Trophoblast cell (in vitro differentiated cells and primary cell): ENCODE results near the gene TSEN15.

Experiments
- DNase-seq, 2 donors: peaks; one replicate each; pipeline ENCODE4 v3.0.0-alpha.2; 2016
- H2AFZ ChIP-seq: 2 replicates; pipeline ENCODE4 v1.6.1; 2013; ENCODE audit warnings: low read length, moderate library complexity, mild to moderate bottlenecking; ENCODE audit not compliant: insufficient read depth, poor library complexity
- H2AK5ac ChIP-seq: 2 replicates; pipeline ENCODE4 v1.6.1; 2013; ENCODE audit warnings: mild to moderate bottlenecking, low read length
- H2BK120ac ChIP-seq: 2 replicates; pipeline ENCODE4 v1.6.1; 2013; ENCODE audit warnings: low read length, mild to moderate bottlenecking, moderate library complexity; ENCODE audit not compliant: insufficient read depth, poor library complexity
- H2BK12ac ChIP-seq: 2 replicates; pipeline ENCODE4 v1.6.1; 2013; ENCODE audit warnings: mild to moderate bottlenecking, low read length, moderate library complexity
- H2BK5ac ChIP-seq: 2 replicates; pipeline ENCODE4 v1.6.1; 2013; ENCODE audit warnings: low read length, low read depth, moderate library complexity, mild to moderate bottlenecking; ENCODE audit not compliant: poor library complexity
- H3K14ac ChIP-seq: 2 replicates; pipeline ENCODE4 v1.6.1; 2013; ENCODE audit warnings: mild to moderate bottlenecking, low read length
- H3K18ac ChIP-seq: 2 replicates; pipeline ENCODE4 v1.6.1; 2013; ENCODE audit warnings: mild to moderate bottlenecking, low read length
- H3K23ac ChIP-seq: 2 replicates; pipeline ENCODE4 v1.6.1; 2013; ENCODE audit warnings: low read length
- H3K27ac ChIP-seq: 2 replicates; pipeline ENCODE4 v1.5.1; 2013; ENCODE audit warnings: low read depth, mild to moderate bottlenecking, inconsistent platforms, low read length, moderate library complexity
- H3K27me3 ChIP-seq: 2 replicates; pipeline ENCODE4 v1.6.1; 2013; ENCODE audit warnings: inconsistent platforms, mild to moderate bottlenecking, low read length, moderate library complexity; ENCODE audit not compliant: insufficient read depth
- H3K36me3 ChIP-seq, 2 experiments: 1 replicate in 1 of 2; 2 replicates in 1 of 2; pipeline ENCODE4 v1.6.1; 2013; ENCODE audit warnings: low read length in 2 of 2, mild to moderate bottlenecking in 2 of 2, moderate library complexity in 1 of 2; ENCODE audit not compliant: insufficient read depth in 2 of 2, control insufficient read depth in 1 of 2
- H3K4ac ChIP-seq: 2 replicates; pipeline ENCODE4 v1.6.1; 2013; ENCODE audit warnings: low read depth, mild to moderate bottlenecking, low read length, moderate library complexity
- H3K4me1 ChIP-seq, 2 experiments: 1 replicate in 1 of 2; 2 replicates in 1 of 2; pipeline ENCODE4 v1.6.1; 2013; ENCODE audit warnings: low read length in 2 of 2, mild to moderate bottlenecking in 2 of 2, moderate library complexity in 1 of 2; ENCODE audit not compliant: insufficient read depth in 2 of 2, control insufficient read depth in 1 of 2
- H3K4me2 ChIP-seq: 2 replicates; pipeline ENCODE4 v1.6.1; 2013; ENCODE audit warnings: inconsistent platforms, mild to moderate bottlenecking, low read length, moderate library complexity
- H3K4me3 ChIP-seq: 2 replicates; pipeline ENCODE4 v1.5.1; 2013; ENCODE audit warnings: mild to moderate bottlenecking, low read depth, low read length, inconsistent platforms
- H3K79me1 ChIP-seq: one replicate; pipeline ENCODE4 v1.6.1; 2013; ENCODE audit warnings: low read length
- H3K79me2 ChIP-seq: 2 replicates; pipeline ENCODE4 v1.6.1; 2013; ENCODE audit warnings: low read length, mild to moderate bottlenecking; ENCODE audit not compliant: control insufficient read depth, insufficient read depth, poor library complexity
- H3K9ac ChIP-seq: 2 replicates; pipeline ENCODE4 v1.6.1; 2013; ENCODE audit warnings: mild to moderate bottlenecking, low read length
- H3K9me3 ChIP-seq: 2 replicates; pipeline ENCODE4 v1.6.1; 2013; ENCODE audit warnings: low read depth, mild to moderate bottlenecking, control low read depth, inconsistent platforms, low read length; ENCODE audit not compliant: insufficient read depth
- H4K12ac ChIP-seq: 2 replicates; pipeline ENCODE4 v1.6.1; 2013; ENCODE audit warnings: low read depth, mild to moderate bottlenecking, low read length, moderate library complexity
- H4K8ac ChIP-seq: 2 replicates; pipeline ENCODE4 v1.6.1; 2013; ENCODE audit warnings: low read depth, mild to moderate bottlenecking, low read length, moderate library complexity
- H4K91ac ChIP-seq: one replicate; pipeline ENCODE4 v1.6.1; 2013; ENCODE audit warnings: low read depth, mild to moderate bottlenecking, low read length, moderate library complexity
- WGBS: extraction: QIAGEN DNeasy Blood & Tissue Kit; methylation state at CpG from one replicate; pipeline ENCODE4 v1.1.7; 2013; ENCODE audit warnings: missing lambda C conversion rate; ENCODE audit not compliant: insufficient read length, insufficient coverage; ENCODE audit errors: extremely low coverage; 5-methylcytosine and 5-hydroxymethylcytosine counted together

The TSEN15 gene

DNA sequence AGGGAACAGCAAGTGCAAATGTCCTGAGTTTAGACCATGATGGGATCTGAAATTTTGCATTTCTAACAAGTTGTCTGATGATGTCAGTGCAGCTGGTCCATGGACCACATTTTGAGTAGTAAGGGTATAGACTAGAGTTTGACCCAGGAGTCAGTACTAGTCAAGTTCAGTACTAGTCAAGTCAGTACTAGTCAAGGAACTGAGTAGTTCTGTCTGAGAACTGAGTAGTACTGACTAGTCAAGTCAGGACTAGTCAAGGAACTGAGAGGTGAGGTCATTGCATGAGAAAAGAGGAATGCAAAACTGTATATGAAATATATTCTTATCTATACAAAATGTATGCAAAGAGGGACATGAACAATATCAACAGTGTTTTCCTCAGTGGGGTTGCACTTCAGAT is 34.1 kb downstream of the TSEN15 start:
- no peak overlapping the region for H3K4me2 ChIP-seq
- H3K9me3 ChIP-seq, result no peaks in the 10 kb centered on the region
- H2AFZ ChIP-seq, result no peak overlapping the region

DNA sequence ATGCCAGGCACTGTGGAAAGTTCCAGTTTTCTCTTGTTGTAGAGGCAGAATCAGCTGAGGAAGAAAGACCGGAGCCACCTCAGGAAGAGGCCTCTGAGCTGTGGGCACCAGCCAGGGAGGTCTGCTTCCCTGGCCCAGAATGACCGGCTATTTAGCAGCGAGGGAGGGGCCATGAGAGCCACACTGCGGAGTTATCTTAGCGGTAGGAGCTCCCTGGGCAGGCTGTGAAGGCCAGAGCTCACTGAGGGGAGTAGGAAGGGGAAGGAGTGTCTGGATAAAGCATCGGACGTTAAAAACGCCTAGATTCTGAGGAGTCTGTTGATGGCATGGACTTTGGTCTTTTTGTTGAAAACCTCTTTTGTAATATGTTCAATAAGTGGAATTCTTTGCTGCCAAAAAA is 36.5 kb downstream of the TSEN15 start:
- DNase-seq, result no peak
- no peak overlapping the region for H3K14ac ChIP-seq
- H3K4me3 ChIP-seq, result no peak overlapping the region
- no peak overlapping the region for H2BK120ac ChIP-seq
- H2AFZ ChIP-seq, result no peak overlapping the region
- no peaks in the 10 kb centered on the region for H3K27me3 ChIP-seq
- H2BK5ac ChIP-seq, result no peak overlapping the region
- WGBS, result no CpG with 5 or more reads among the region's 8 CpGs
- no peak overlapping the region for H3K4ac ChIP-seq
- no peak overlapping the region for H4K12ac ChIP-seq
- no peak overlapping the region for H3K4me2 ChIP-seq
- no peaks in the 10 kb centered on the region for H3K9me3 ChIP-seq
- no peak overlapping the region for H2BK12ac ChIP-seq
- no peaks in the 10 kb centered on the region for H3K79me1 ChIP-seq
- no peak overlapping the region for H4K91ac ChIP-seq
- H3K23ac ChIP-seq, result no peak overlapping the region
- no peak overlapping the region for H3K27ac ChIP-seq
- peaks cover 0 to 2% of the 10 kb centered on the region in 2 experiments for H3K4me1 ChIP-seq
- no peaks in the 10 kb centered on the region for H3K36me3 ChIP-seq
- H2AK5ac ChIP-seq, result no peak overlapping the region
- no peak overlapping the region for H3K18ac ChIP-seq
- H3K9ac ChIP-seq, result no peak overlapping the region
- no peaks in the 10 kb centered on the region for H3K79me2 ChIP-seq
- no peak overlapping the region for H4K8ac ChIP-seq

More for the DNA sequence above, 34.1 kb downstream of the TSEN15 start:
- no peak overlapping the region for H2BK12ac ChIP-seq
- no peak overlapping the region for H4K91ac ChIP-seq
- no peaks in the 10 kb centered on the region for H3K27me3 ChIP-seq
- no peak overlapping the region for H3K18ac ChIP-seq
- no peak overlapping the region for H2BK5ac ChIP-seq
- H3K4ac ChIP-seq, result no peak overlapping the region
- H3K14ac ChIP-seq, result no peak overlapping the region
- H3K79me2 ChIP-seq, result no peaks in the 10 kb centered on the region
- no peak overlapping the region for H2AK5ac ChIP-seq
- H3K36me3 ChIP-seq, result no peaks in the 10 kb centered on the region
- no peak overlapping the region for H4K8ac ChIP-seq
- no peaks in the 10 kb centered on the region for H3K4me1 ChIP-seq
- H3K23ac ChIP-seq, result no peak overlapping the region
- H4K12ac ChIP-seq, result no peak overlapping the region
- H3K9ac ChIP-seq, result no peak overlapping the region
- no peak overlapping the region for H2BK120ac ChIP-seq
- no peak overlapping the region for H3K27ac ChIP-seq
- DNase-seq, result no peak
- no peak overlapping the region for H3K4me3 ChIP-seq
- no peaks in the 10 kb centered on the region for H3K79me1 ChIP-seq

- Histone ChIP-seq H2BK120ac (no peak overlapping the region), H3K36me3 (no peaks in the 10 kb centered on the region), H3K27ac (no peak overlapping the region), H3K9ac (no peak overlapping the region), H3K79me1 (no peaks in the 10 kb centered on the region), H3K4me2 (no peak overlapping the region), H3K79me2 (no peaks in the 10 kb centered on the region), H3K23ac (no peak overlapping the region), H2BK5ac (no peak overlapping the region), H4K12ac (no peak overlapping the region), H2BK12ac (no peak overlapping the region), H3K4me1 (peaks cover 0 to 2% of the 10 kb centered on the region in 2 experiments), H3K27me3 (no peaks in the 10 kb centered on the region), H3K4me3 (no peak overlapping the region), H2AFZ (no peak overlapping the region), H3K4ac (no peak overlapping the region), H3K18ac (no peak overlapping the region), H3K14ac (no peak overlapping the region), H3K9me3 (no peaks in the 10 kb centered on the region), H4K91ac (no peak overlapping the region), H2AK5ac (no peak overlapping the region), H4K8ac (no peak overlapping the region)
- no CpG with 5 or more reads among the region's 2 CpGs for WGBS
- no peak for DNase-seq
These were observed 41.5 kb downstream of the TSEN15 start for GRCh38 chr1:184093071-184093470.

GRCh38 chr1:184096005-184096404 is 44.5 kb downstream of the TSEN15 start:
- Histone ChIP-seq H2BK120ac (no peak overlapping the region), H4K91ac (no peak overlapping the region), H3K27me3 (no peaks in the 10 kb centered on the region), H3K9ac (no peak overlapping the region), H3K79me2 (no peaks in the 10 kb centered on the region), H2BK12ac (no peak overlapping the region), H3K14ac (no peak overlapping the region), H3K79me1 (no peaks in the 10 kb centered on the region), H3K4me1 (peaks cover 0 to 2% of the 10 kb centered on the region in 2 experiments), H3K4ac (no peak overlapping the region), H2AK5ac (no peak overlapping the region), H3K36me3 (no peaks in the 10 kb centered on the region), H3K23ac (no peak overlapping the region), H3K27ac (no peak overlapping the region), H2BK5ac (no peak overlapping the region), H2AFZ (no peak overlapping the region), H4K12ac (no peak overlapping the region), H3K4me3 (no peak overlapping the region), H3K18ac (no peak overlapping the region), H3K9me3 (no peaks in the 10 kb centered on the region), H4K8ac (no peak overlapping the region), H3K4me2 (no peak overlapping the region)
- WGBS, result no CpG with 5 or more reads among the region's 1 CpG
- DNase-seq, result no peak
